ENCODE measurements around the gene SCEL. TPM values are rescaled to one million over a fixed set of nuclear protein-coding genes. Genes with fewer than 3 reads are reported as not detected.

The SCEL gene
- total RNA-seq, 1 experiment from 2014 or later, result 3.5 TPM

DNA sequence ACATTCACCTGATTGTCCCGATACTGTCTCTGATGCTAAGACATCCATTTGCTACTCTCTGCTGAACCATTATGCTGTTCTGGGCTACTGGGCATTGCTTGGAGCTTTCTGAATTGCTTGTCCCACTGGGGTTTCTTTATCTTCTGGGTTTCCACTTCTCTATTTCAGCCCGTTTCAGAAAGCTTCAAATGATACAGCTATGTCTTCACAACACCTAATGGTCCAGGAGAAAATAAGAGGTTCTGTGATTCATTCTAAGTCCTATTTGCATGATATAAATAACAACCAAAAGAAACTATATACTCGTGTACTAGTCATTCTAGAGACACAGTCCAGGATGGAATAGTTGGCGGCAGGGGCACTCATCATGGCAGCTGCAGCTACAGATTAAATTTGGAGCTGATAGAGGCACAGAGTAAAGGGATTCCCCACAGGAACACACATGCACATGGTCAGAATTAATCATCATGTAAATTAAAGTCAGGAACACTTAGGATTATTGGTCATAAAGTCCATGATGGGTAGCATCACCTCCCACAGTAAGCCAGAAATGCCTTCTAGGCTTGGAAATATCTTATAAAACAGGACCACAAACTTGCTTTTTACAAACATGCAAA is 33.3 kb upstream of the SCEL start:
- Histone ChIP-seq H3K9me2 (replicated peaks; ENCODE audit: low read length) (no peaks in the 10 kb centered on the region), H3K4me1 (ENCODE audit: insufficient read depth, low read length) (peaks cover 7% of the 10 kb centered on the region; the same call in 1 of the 2 replicates), H3K4me2 (ENCODE audit: low read length) (no peak overlapping the region), H3K4me3 (ENCODE audit: low read length) (no peak overlapping the region), H3F3A (ENCODE audit: low read length, unreplicated experiment) (no peaks in the 10 kb centered on the region), H3K27me3 (ENCODE audit: low read length) (no peaks in the 10 kb centered on the region), H3K36me3 (ENCODE audit: low read depth, low read length) (no peaks in the 10 kb centered on the region), H3K27ac (ENCODE audit: low read length) (no peak overlapping the region), H3K9ac (ENCODE audit: low read length) (no peak overlapping the region), H4K20me1 (ENCODE audit: low read length) (no peaks in the 10 kb centered on the region), H2AFZ (ENCODE audit: low read length) (no peak overlapping the region), H3K9me3 (ENCODE audit: low read length) (no peaks in the 10 kb centered on the region), H3K79me2 (ENCODE audit: low read length) (no peaks in the 10 kb centered on the region)
- BruUV-seq (replicated peaks), result no TSS peak
- ATAC-seq, result no peak
- ChIA-PET CTCF (no interaction called here), POLR2A (ENCODE audit: unreplicated experiment) (no interaction called here)
- TF ChIP-seq, protein P1, sequence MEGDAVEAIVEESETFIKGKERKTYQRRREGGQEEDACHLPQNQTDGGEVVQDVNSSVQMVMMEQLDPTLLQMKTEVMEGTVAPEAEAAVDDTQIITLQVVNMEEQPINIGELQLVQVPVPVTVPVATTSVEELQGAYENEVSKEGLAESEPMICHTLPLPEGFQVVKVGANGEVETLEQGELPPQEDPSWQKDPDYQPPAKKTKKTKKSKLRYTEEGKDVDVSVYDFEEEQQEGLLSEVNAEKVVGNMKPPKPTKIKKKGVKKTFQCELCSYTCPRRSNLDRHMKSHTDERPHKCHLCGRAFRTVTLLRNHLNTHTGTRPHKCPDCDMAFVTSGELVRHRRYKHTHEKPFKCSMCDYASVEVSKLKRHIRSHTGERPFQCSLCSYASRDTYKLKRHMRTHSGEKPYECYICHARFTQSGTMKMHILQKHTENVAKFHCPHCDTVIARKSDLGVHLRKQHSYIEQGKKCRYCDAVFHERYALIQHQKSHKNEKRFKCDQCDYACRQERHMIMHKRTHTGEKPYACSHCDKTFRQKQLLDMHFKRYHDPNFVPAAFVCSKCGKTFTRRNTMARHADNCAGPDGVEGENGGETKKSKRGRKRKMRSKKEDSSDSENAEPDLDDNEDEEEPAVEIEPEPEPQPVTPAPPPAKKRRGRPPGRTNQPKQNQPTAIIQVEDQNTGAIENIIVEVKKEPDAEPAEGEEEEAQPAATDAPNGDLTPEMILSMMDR (conservative IDR thresholded peaks at IDR 0.05; ENCODE audit: low read depth, low read length), result no peak
- TF ChIP-seq EZH2 (IDR thresholded peaks at IDR 0.05; ENCODE audit: low read length, unreplicated experiment), result no peak
- no peak for TF ChIP-seq EZH2phosphoT487 (IDR thresholded peaks at IDR 0.05; ENCODE audit: borderline replicate concordance, low read length)
- DNase-seq, result no peak
- intact Hi-C loops (cut with micrococcal nuclease), result no loop called here

DNA sequence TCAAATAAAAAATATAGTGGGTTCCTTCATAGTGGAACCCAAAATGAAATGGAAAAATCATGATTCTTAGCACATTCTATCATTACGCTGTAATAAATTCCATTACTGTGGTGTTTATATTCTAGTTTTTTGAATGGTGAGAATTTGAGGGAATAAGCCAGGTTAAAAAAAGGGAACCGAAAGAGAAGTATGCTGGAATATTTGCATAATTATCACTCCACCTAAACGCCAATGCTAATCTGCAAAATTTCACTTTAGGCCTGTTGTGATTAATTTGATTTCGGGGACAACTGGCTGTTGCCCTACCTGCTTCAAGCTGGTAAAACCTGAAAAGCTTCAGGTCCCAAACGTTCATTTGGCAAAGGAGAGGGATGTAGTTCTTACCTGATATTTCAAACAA is 32.1 kb upstream of the SCEL start:
- BruUV-seq (replicated peaks), result no TSS peak
- Histone ChIP-seq H3K27me3 (ENCODE audit: low read length) (no peaks in the 10 kb centered on the region), H3K79me2 (ENCODE audit: low read length) (no peaks in the 10 kb centered on the region), H3K4me1 (ENCODE audit: insufficient read depth, low read length) (peaks cover 17% of the 10 kb centered on the region), H3K4me2 (ENCODE audit: low read length) (no peak overlapping the region), H2AFZ (ENCODE audit: low read length) (no peak overlapping the region), H3K9me3 (ENCODE audit: low read length) (no peaks in the 10 kb centered on the region), H4K20me1 (ENCODE audit: low read length) (no peaks in the 10 kb centered on the region), H3K27ac (ENCODE audit: low read length) (no peak overlapping the region), H3F3A (ENCODE audit: low read length, unreplicated experiment) (no peaks in the 10 kb centered on the region), H3K9ac (ENCODE audit: low read length) (no peak overlapping the region), H3K9me2 (replicated peaks; ENCODE audit: low read length) (no peaks in the 10 kb centered on the region), H3K36me3 (ENCODE audit: low read depth, low read length) (no peaks in the 10 kb centered on the region), H3K4me3 (ENCODE audit: low read length) (no peak overlapping the region)
- no peak for ATAC-seq
- no peak for DNase-seq
- POLR2A ChIA-PET (ENCODE audit: unreplicated experiment), result no interaction called here
- CTCF ChIA-PET, result no interaction called here
- intact Hi-C loops (cut with micrococcal nuclease), result no loop called here
- TF ChIP-seq EZH2 (IDR thresholded peaks at IDR 0.05; ENCODE audit: low read length, unreplicated experiment), result no peak
- TF ChIP-seq EZH2phosphoT487 (IDR thresholded peaks at IDR 0.05; ENCODE audit: borderline replicate concordance, low read length), result no peak

DNA sequence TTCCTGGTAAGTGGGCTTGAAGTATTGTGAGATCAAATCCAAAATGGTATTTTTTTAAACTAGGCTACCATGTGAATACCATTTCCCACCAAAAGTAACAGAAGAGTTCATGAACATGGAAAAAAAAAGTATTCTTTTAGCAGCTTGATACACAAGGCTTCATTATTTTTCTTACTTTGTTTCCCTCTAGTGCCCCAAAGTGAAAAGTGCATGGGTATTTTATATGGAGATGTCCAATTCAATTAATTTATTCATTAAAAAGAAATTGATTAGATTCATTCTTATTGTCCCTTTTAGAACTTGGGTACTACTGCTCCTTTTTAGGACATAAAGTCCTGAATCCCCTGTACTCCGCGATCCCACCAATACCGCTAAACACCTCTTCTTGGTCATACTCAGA is 28.6 kb upstream of the SCEL start:
- no TSS peak for BruUV-seq (replicated peaks)
- Histone ChIP-seq H3K36me3 (ENCODE audit: low read depth, low read length) (no peaks in the 10 kb centered on the region), H3K9ac (ENCODE audit: low read length) (no peak overlapping the region), H3K9me2 (replicated peaks; ENCODE audit: low read length) (no peaks in the 10 kb centered on the region), H3K9me3 (ENCODE audit: low read length) (no peaks in the 10 kb centered on the region), H3K4me3 (ENCODE audit: low read length) (no peak overlapping the region), H2AFZ (ENCODE audit: low read length) (no peak overlapping the region), H3K4me2 (ENCODE audit: low read length) (no peak overlapping the region), H3K27me3 (ENCODE audit: low read length) (no peaks in the 10 kb centered on the region), H3F3A (ENCODE audit: low read length, unreplicated experiment) (no peaks in the 10 kb centered on the region), H3K79me2 (ENCODE audit: low read length) (no peaks in the 10 kb centered on the region), H3K27ac (ENCODE audit: low read length) (peak overlapping the region; percentile 50; the same call in 1 of the 2 replicates), H4K20me1 (ENCODE audit: low read length) (no peaks in the 10 kb centered on the region), H3K4me1 (ENCODE audit: insufficient read depth, low read length) (peaks cover 32% of the 10 kb centered on the region)
- TF ChIP-seq, protein P1 (conservative IDR thresholded peaks at IDR 0.05; ENCODE audit: low read depth, low read length), result peak; percentile 52; the same call in 1 of the 2 replicates
- no peak for TF ChIP-seq EZH2 (IDR thresholded peaks at IDR 0.05; ENCODE audit: low read length, unreplicated experiment)
- ChIA-PET POLR2A (ENCODE audit: unreplicated experiment) (interaction anchor here (0.7 kb wide), 1 partner anchor 85 kb away, joined by 3 read pairs; no protein-coding TSS in a partner anchor), CTCF (interaction anchor here (0.6 to 1.4 kb wide), 5 partner anchors 14 to 565 kb away, joined by 3 to 10 read pairs (median 5); no protein-coding TSS in a partner anchor)
- intact Hi-C loops (cut with micrococcal nuclease), result loop anchor here (1.0 kb wide), 1 partner anchor 58 kb away; no protein-coding TSS in a partner anchor
- DNase-seq (peak; percentile 30), ATAC-seq (no peak)
